Uterus (tissue), 2 donors: ENCODE data around the gene HMGCS2.
"Not testable (repeated sequence)": the region's sequence is repeated elsewhere in the genome, so short reads cannot be mapped to it uniquely, and the experiment has no call there.

Experiments used
- CTCF ChIP-seq, 4 experiments: fragments of 200-600 bp in 2 of 4; fragments of 450-650 bp in 2 of 4; sonication (generic) in 2 of 4; IDR thresholded peaks; one replicate each; pipeline ENCODE4 v1.5.1; 2016 to 2019; ENCODE audit warnings: antibody characterized with exemption in 4 of 4, mild to moderate bottlenecking in 2 of 4, moderate library complexity in 1 of 4
- POLR2A ChIP-seq, 2 donors: fragments of 450-650 bp; IDR thresholded peaks; one replicate each; pipeline ENCODE4 v1.6.1; 2016; ENCODE audit warnings: antibody characterized with exemption in 2 of 2, mild to moderate bottlenecking in 1 of 2, moderate library complexity in 1 of 2

GRCh38 chr1:119786473-119787050, 17.9 kb upstream of the HMGCS2 start:
- not testable (repeated sequence) for TF ChIP-seq CTCF, POLR2A (IDR thresholded peaks at IDR 0.05)
